ENCODE results near the gene COL5A1.
"Not testable (repeated sequence)": the region's sequence is repeated elsewhere in the genome, so short reads cannot be mapped to it uniquely, and the experiment has no call there.

COL5A1 gene

DNA sequence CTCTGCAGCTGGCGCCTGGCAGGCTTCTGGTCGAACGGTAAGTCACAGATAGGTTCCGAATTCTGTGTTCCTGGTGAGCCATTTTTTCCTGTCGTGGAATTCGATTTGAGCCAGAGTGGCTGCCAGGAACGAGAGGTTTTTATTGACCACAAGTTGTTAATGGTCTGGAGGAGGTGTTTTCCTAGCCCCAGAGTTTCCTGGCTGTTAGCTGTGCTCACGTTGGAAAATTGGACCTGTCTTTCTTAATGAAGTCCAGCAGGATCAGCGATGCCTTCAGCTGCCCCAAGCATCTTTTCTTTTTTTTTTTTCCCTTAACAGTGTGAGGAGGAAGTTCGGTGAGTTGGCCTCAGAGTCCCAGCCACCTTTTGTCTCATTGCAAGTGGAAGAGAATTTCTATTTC is 62.9 kb downstream of the COL5A1 start:
- DNase-seq (ENCODE audit: extremely low read depth in 1 of 2, low read depth in 1 of 2), result no peak

DNA sequence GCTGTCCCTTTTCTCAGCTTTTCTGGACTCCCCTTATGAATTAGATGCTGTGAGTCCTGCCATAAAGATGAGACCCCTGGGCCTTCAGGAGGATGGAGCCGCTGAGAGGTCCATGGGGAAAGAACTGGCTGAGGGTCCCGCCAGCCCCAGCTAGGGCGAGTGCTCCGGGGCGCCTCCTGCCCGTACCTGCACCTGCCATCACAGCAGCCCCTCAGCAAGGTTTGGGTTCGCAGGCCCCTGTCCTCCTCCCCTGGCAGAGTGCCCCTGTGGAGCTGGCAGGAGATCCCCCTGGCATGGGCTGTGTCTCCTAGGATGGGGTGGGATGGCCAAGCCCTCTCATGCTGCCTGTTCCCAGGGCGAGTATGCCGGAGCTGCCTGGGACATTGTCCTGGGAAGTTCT is 64.2 kb downstream of the COL5A1 start:
- no peak for DNase-seq (ENCODE audit: extremely low read depth in 1 of 2, low read depth in 1 of 2)

DNA sequence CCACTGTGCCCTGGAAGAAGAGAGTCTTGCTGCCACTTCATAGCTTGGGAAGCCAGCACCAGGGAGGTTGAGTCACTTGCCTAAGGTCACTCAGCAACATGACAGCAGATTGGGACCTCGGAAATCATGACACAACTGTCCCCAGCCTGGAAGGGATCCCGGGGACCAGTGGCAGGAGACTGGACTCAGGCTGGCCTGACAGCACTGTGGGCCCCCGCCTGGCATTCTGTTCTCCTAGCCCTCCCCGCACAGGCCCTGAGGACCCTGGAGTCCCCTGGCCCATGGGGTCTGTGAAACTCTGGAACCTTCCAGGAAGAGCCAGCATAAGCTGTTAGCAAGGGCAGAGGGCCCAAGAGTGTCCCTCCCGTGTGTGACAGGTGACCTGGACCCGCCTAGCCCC is 64.9 kb downstream of the COL5A1 start:
- DNase-seq (ENCODE audit: extremely low read depth in 1 of 2, low read depth in 1 of 2), result no peak

DNA sequence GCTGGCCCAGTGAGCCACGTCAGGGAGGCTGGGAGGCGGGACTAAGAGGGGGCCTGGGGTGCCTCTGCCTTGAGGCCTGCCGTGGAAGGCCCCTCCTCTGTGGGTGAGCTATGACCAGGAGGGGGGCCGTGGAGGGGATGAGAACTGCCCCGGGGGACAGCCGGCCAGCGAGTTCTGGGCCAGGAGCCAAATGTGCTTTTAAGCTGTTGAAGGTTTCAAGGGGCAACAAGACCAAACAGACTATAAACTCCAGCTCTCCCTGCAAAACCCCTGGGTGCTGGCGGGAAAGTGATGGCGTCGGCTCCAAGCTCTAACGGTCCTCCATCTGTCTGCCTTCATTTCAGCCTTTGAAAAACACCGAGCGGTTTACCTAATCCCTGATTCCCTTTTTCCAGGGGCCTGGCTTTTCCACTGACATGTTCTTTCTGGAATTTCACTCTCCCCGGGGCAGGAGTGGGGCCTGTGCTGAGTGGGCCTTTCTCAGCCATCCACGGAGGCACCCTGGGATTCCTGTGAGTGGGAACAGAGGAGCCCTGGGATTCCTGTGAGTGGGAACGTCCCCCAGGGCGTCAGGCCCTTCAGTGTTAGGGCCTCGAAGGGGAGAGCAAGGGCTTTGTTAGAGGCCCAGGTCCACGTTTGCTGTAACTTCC is 65.6 kb downstream of the COL5A1 start:
- no peak for DNase-seq (ENCODE audit: extremely low read depth in 1 of 2, low read depth in 1 of 2)

DNA sequence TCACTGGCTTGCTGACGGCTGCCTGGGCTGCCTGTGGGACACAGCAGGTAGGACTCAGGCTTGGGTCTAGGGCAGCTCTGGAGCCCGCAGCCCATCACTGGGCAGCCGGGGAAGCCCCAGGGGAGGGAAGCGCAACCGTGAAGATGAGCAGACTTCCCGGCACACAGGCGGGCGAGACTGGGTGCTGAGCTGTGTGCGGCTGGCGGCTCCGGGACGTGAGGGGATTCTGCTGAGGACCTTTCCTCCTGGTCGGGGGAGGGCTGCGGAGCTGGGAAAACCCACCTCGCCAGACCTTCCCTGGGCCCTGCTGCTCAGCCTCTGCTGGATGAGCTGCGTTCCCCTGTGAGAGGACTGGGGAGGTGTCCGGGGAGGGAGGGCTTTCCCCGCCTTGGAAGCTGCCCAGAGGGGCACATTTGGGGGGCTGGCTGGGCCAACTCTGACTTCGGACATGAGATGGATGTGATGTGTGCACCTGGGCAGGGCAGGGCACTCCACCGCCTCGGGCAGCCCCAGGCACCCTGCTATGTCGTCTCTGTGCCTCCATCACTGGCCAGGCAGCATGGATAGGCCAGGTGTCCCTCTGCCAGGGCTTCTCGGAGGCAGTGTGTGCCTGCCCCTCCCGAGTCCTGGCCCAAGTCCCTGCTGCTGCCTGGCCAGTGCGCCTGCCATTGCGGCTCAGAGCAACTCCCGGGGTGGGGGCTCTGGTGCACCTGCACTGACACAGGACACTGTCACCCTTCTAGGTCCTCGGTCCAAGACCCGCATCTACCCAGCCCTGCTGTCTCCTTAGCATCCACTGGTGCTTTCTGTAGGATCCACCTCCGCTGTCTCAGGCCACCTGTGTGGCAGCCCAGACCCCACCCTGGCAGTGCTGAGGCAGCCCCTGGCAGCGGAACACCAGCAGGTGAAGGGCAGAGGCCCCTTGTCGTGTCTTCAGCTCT is 66.4 kb downstream of the COL5A1 start:
- no peak for DNase-seq (ENCODE audit: extremely low read depth in 1 of 2, low read depth in 1 of 2)

DNA sequence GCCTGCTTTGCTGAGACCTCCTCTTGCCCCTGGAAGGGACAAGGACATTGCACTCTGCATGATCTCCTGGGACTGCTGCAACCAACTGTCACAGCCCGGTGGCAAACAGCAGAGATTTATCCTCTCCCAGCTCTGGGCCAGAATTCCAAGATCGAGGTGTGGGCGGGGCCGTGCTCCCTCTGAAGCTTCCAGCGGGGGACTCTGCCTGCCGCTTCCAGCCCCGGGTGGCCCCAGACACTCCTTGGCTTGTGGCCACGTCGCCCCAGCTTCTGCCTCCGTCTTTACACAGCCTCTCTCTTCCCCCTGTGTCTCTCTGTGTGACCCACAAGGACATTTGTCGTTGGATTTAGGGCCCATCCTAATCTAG is 67.1 kb downstream of the COL5A1 start:
- DNase-seq (ENCODE audit: extremely low read depth in 1 of 2, low read depth in 1 of 2), result no peak

DNA sequence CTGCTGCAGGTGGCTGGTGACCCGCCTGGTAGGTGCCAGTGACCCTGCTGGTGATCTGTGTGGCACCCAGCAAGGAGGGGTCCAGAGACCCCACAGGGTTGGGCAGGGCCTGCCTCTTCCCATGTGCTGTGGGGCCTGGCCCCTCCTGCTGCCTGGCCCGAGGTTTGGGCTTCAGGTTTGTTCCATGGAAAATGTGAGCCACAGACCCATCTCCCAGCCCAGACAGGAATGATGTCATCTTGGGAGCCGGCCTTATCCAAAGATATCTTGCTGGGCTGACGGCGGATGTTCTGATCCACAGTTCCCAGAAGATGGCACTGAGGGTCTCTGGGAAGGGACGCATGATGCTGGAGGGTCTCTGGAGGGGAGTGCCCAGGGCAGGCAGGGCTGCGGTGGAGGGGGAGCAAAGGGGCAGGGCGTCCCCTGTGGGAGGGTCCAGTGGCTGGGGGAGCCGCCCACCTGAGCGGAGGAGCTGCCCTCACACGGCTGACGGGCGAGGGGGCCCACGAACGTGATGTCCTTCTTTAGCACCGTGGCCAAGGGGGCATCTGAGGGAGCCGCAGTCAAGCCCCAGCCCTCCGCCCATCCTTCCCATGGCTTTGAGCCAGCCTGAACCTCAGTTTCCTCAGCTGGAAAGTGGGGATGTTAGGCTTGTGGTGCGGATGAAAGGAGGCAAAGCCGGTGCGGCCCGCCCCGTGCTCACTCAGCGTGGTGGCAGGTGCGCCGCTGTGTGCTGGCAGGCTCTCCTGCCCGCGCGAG is 68.1 kb downstream of the COL5A1 start:
- no peak for DNase-seq (ENCODE audit: extremely low read depth in 1 of 2, low read depth in 1 of 2)

DNA sequence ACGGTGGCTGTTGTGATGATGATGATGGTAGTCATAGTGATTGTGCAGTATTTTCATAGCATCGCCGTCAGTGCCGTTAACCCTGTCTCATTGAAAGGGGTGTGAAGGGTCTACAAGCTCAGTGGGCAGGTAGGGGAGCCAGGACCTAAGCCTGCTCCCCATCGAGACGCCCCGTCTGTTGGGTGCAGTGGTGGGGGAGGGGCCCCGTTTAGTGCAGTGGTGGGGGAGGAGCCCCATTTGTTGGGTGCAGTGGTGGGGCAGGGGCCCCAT is 68.6 kb downstream of the COL5A1 start:
- DNase-seq (ENCODE audit: extremely low read depth in 1 of 2, low read depth in 1 of 2), result no peak

DNA sequence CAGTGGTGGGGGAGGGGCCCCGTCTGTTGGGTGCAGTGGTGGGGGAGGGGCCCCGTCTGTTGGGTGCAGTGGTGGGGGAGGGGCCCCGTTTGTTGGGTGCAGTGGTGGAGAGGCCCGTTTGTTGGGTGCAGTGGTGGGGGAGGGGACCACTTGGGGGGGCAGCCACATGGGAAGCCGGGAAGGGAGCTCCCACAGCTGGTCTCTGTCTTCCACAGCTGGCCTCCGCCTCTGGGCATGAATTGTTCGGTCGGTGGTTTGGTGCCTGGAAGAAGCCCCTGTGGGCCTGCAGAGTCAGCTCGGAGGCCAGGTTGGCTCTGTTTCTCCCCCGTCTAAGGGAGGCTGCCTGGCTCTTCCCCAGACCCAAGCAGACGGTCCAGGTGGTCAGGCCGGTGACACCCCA is 69.3 kb downstream of the COL5A1 start:
- no peak for DNase-seq (ENCODE audit: extremely low read depth in 1 of 2, low read depth in 1 of 2)

DNA sequence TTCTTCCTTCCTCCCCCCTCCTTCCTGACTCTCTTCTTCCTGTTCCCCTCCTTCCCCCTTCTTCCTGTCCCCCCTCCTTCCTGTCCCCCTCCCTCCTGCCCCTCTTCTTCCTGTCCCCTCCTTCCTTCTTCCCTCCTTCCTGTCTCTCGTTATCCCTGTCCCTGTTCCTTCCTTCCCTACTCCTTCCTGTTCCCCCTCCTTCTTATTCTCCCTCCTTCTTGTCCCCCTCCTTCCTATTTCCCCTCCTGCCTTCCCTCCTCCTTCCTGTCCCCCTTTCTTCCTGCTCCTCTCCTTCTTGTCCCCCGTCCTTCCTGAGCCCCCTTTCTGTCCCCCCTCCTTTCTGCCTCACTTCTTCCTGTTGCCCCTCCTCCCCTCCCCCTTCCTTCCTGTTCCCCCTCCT is 70.6 kb downstream of the COL5A1 start:
- no peak for DNase-seq (ENCODE audit: extremely low read depth in 1 of 2, low read depth in 1 of 2)

DNA sequence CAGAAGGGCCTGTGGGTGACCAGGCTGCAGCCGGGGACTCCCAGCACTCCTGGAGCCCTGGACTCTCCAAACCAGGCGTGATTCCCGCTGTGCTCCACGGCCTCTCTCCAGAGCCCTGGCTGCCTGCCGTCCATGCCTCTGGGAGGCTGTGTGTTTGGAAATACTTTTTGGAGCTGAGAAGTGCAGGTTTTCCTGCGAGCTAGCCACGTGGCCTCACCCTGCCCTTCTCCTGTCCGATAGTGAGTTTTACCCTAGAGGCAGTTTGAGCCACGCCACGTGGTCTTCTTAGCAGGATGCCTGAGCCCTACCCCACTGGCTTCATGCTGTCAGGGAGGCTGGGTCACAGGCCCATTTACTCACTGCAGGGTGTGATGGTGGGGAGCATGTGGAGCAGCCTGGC is 71.3 kb downstream of the COL5A1 start:
- no peak for DNase-seq (ENCODE audit: extremely low read depth in 1 of 2, low read depth in 1 of 2)

DNA sequence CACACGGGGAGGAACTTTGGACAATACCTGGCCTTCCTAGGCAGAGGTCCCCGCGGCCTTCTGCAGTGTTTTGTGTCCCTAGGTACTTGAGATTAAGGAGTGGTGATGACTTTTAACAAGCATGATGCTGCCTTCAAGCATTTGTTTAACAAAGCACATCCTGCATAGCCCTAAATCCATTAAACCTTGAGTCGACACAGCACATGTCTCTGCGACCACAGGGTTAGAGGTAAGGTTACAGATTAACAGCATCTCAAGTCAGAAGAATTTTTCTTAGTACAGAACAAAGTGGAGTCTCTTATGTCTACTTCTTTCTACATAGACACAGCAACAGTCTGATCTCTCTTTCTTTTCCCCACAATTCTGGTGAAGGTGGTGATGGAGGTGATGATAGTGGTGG is 73.9 kb downstream of the COL5A1 start:
- not testable (repeated sequence) for DNase-seq (ENCODE audit: extremely low read depth in 1 of 2, low read depth in 1 of 2)

DNA sequence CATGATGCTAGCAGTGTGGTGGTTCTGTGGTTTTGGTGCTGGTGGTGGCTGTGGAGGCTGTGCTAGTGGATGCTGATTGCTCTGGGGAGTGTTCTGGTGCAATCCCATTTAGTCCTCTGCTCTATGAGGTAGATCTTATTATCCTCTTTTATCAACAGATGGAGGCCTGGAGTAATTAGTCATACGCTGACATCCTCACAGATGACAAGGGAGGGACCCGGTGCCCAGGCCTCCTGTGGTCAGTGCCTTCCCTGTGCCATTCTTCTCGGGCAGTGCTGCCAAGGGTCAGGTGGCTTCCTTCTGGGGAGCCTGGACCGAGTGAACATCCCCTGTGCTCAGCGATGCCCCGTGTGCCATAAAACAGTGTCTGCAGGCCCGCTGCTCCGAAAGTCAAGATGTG is 74.5 kb downstream of the COL5A1 start:
- DNase-seq (ENCODE audit: extremely low read depth in 1 of 2, low read depth in 1 of 2), result no peak

DNA sequence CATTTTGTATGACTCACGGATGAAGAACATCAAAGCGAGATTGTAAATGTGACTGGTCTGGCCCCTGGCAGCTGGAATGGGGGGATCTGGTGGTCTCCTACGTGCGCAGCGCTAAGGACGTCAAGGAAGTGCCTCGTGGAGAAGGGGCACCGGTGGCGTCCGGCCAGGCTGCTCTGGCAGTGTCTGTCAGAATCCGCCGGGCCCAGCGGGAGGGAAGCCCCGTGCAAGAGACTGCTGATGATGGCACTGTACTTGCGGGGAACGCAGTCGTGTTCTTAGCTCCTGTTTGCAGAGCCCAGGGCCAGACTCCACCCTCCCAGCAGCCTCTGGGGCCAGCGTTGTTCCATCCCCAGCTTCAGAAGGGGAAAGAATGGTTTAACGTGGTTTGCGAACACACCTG is 75.5 kb downstream of the COL5A1 start:
- DNase-seq (ENCODE audit: extremely low read depth in 1 of 2, low read depth in 1 of 2), result no peak

DNA sequence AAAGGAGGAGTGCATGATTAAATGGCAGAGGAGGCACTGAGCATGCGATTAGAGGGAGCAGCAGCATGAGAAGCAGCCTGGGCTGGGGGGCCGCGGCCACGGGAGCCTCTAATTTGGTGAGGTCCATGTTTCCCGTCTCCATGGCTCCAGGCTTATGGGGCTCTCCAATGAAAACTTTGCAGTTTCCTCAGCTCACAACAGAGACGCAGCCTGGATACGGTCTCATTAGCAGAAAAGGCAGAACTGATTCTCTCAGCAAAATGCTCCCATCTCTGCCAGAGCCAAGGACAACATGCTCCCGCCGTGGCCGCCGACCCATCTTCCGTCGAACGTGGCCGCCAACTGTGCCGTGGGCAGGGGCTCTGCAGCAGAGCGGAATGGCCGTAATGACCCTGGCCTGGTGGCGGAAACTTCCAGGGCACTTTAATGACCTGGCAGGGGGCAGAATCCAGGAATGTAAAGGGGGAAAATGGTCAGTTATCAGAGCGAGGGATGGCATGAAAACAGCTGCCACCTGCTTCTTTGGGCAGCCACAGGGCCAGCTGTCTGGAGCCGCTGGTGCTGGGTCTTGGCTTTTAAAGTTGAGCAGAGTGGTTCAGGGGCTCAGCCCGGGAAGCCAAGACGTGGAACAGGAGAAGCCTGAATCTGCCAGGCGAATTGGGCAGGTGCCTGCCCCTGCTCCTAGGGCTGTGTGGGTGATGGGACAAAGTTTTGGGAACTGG is 76.5 kb downstream of the COL5A1 start:
- no peak for DNase-seq (ENCODE audit: extremely low read depth in 1 of 2, low read depth in 1 of 2)

DNA sequence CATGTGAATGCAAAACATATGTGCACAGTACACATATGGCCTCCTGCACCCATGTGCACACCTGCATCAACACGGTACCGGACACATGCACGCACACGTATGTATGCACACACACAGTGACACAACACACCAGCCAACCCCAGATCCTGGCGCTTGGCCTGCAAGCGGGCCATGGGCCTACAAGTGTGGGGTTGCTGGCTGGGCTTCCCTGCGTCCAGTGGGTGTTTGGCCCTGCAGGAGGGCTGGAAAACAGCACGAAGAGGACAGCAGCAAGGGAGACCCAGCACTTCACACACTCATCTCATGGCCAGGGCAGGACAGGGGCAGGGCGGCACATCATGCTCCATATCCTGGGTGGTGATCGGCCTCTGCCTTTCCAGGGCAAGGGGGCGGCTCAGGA is 77.7 kb downstream of the COL5A1 start:
- DNase-seq (ENCODE audit: extremely low read depth in 1 of 2, low read depth in 1 of 2), result no peak

DNA sequence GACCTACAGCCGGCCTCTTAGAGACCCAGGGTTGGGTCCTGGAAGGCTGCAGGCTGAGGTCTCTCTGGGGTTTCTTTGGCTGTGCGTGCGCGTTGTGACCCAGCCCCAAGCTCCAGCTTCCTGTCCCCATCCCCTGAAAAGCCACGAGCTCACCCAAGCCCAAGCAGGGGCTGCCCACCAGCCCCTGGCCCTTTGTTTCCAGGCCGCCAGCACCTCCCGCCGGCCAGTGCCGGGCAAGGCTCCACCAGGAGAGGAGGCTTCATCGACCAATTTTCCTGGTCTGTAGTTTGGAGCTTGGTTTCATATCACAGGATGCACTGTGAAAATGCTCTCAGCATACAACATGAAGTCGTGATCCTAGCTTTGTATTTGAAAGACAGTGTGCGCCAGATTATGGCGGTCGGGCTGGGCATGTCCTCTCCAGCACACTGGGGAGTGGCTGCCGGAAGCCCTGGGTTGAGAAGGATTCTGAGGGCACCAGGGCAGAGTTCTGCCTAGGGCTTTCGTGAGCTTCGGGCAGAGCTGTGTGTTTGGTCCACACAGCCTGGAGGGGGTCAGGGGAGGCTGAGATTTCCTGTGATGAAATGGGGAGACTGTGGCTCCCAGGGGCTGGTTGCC is 78.6 kb downstream of the COL5A1 start:
- DNase-seq (ENCODE audit: extremely low read depth in 1 of 2, low read depth in 1 of 2), result no peak

DNA sequence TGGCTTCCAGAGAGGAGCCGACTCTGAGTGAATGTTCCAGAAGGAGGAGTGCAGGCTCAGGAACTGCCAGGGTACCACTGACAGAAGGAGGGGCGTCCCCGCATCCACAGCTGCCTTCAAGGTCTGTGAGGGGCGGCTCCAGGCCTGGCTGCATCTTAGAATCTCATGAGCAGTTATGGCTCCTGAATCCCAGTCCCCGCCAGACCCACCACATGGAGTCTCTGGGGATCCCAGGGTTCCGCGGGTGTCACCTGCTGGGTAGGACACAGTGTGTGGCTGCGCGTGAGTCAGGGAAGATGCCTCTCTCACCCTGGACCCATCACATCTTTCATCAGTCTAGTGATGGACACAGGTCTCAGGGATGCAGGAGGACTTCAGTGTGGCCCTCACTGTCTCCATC is 79.2 kb downstream of the COL5A1 start:
- no peak for DNase-seq (ENCODE audit: extremely low read depth in 1 of 2, low read depth in 1 of 2)

DNA sequence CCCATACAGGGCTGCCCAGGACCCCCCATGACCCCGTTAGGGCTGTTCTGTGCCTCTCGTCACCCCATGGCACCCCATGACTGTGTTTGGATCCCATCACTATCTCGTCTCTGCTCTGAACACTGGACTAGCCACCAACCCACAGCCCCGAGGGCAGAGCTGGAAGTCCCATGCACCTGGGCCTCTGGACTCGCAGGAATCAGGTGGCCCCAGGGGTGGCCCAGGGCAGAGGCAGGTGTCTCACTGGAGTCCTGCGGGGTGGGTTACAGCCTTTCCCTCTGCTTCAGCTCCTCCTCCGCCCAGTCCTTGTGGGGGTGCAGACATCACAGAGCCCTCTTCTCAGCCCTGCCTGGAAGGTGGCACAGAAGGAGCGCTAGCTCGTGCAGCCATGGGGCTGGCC is 79.7 kb downstream of the COL5A1 start:
- no peak for DNase-seq (ENCODE audit: extremely low read depth in 1 of 2, low read depth in 1 of 2)

DNA sequence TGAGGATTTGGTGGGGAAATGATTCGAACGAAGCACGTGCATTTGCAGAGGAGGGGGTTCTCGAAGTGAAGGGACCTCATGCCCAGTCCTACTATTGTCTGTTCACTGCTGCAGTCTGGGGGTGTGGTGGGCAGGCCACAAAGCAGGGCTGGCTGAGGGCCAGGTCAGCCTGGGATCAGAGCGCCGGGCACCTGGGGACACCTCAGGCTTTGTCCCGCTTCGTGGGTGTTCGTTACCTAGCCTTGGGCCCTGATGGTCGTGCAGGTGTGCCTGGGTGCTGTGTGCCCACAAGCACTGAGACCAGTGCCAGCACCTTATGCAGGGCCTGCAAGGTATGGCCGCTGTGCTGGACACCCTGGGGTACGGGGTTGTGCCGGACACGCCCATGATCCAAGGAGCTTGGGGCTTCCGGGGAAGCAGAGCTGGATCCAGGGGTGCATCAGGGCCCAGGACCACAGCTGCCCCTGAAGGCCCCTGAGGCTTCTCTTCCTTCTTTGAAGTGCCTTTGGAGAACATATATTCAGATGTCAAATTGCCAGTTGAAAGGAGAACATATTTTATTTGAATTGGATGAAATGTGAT is 80.6 kb downstream of the COL5A1 start:
- no peak for DNase-seq (ENCODE audit: extremely low read depth in 1 of 2, low read depth in 1 of 2)

DNA sequence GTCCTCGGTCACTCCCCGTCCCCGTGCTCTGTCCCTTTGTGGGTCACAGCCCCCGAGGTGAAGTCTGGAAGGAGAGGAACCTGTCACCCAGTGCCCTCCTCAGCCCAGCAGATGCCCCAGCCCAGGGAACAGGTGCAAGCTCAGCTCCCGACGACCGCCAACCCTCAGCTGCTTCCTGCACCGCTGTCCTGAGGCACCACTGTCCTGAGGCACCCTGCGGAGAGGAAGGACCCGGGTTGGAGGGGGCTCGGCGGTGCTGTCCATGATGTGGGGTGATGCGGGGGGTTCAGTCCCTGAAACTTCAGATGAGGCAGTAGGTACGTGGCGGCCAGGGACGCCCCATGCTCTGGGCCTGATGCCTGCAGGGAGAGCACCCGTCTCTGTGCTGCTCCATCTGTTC is 81.4 kb downstream of the COL5A1 start:
- DNase-seq (ENCODE audit: extremely low read depth in 1 of 2, low read depth in 1 of 2), result no peak

All from activated CD8-positive, alpha-beta memory T cell treated with anti-CD3 and anti-CD28 coated beads for 1 hour (primary cell).